ENCODE measurements around the gene ELOB.

Gene ELOB

GRCh38 chr16:2806286-2806685 is 29.2 kb upstream of the ELOB start:
- TF ChIP-seq, protein P1, sequence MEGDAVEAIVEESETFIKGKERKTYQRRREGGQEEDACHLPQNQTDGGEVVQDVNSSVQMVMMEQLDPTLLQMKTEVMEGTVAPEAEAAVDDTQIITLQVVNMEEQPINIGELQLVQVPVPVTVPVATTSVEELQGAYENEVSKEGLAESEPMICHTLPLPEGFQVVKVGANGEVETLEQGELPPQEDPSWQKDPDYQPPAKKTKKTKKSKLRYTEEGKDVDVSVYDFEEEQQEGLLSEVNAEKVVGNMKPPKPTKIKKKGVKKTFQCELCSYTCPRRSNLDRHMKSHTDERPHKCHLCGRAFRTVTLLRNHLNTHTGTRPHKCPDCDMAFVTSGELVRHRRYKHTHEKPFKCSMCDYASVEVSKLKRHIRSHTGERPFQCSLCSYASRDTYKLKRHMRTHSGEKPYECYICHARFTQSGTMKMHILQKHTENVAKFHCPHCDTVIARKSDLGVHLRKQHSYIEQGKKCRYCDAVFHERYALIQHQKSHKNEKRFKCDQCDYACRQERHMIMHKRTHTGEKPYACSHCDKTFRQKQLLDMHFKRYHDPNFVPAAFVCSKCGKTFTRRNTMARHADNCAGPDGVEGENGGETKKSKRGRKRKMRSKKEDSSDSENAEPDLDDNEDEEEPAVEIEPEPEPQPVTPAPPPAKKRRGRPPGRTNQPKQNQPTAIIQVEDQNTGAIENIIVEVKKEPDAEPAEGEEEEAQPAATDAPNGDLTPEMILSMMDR (IDR thresholded peaks at IDR 0.05): no peak

DNA sequence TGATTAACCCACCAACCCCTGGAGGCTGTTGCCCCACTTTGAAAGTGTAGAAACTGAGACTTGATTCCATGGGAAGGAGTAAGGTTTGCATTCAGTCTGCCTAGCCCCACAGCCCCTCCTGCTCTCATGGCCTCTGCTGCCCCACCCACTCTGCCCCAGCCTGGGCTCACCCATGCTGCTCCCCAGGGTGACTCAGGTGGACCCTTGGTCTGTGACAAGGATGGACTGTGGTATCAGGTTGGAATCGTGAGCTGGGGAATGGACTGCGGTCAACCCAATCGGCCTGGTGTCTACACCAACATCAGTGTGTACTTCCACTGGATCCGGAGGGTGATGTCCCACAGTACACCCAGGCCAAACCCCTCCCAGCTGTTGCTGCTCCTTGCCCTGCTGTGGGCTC is 27.6 kb upstream of the ELOB start:
- TF ChIP-seq, protein P1 (IDR thresholded peaks at IDR 0.05): no peak

DNA sequence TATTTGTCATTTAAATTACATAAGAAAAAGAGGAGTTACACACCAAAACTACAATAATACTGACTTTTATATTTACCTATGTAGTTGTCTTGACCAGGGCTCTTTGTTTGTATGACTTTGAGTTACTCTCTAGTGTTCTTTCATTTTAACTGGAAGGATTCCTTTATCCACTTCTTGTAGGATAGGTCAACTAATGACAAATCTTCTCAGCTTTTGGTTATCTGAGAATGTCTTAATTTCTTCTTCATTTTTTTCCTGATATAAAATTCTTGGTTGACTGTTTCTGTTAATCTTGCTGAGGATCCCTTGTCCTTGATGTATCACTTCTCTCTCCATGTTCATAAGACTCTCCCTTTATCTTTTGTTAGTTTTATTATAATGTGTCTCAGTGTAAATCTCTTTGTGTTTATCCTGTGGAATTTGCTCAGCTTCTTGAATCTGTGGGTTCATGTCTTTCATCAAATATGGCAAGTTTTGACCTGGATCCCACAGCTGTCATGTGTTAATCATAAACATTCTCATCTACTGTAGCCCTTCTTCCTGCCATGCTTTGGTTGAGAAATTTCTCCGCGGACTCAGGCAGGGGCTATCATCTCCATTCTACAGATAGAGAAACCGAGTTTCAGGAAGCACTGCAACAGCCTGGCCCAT is 26.6 kb upstream of the ELOB start:
- TF ChIP-seq, protein P1 (IDR thresholded peaks at IDR 0.05): no peak

GRCh38 chr16:2799859-2800226 is 22.8 kb upstream of the ELOB start:
- TF ChIP-seq, protein P1 (IDR thresholded peaks at IDR 0.05): no peak

DNA sequence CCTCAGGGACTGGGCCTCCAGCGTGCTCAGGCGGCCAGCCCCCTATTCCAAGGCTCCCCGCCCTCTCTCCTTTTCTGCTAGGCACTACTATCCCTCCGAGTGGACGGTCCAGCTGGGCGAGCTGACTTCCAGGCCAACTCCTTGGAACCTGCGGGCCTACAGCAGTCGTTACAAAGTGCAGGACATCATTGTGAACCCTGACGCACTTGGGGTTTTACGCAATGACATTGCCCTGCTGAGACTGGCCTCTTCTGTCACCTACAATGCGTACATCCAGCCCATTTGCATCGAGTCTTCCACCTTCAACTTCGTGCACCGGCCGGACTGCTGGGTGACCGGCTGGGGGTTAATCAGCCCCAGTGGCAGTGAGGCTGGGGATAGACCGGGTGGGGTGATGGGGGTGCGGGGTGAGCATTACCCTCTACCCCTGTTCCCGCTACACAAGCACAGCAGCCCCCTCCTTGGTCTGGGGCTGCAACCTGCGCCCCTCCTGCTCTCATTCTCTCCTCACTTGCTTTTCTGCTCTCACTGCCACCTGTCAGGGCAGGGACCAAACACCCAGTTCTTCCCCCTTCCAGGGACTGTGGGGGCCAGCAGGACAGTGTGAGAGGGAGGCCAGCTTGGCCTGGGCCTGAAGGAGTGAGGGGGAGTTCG is 22.3 kb upstream of the ELOB start:
- TF ChIP-seq, protein P1 (IDR thresholded peaks at IDR 0.05): no peak

GRCh38 chr16:2798723-2799204 is 21.7 kb upstream of the ELOB start:
- TF ChIP-seq, protein P1 (IDR thresholded peaks at IDR 0.05): no peak

GRCh38 chr16:2795395-2796143 is 18.5 kb upstream of the ELOB start:
- TF ChIP-seq, protein P1 (IDR thresholded peaks at IDR 0.05): no peak
